ENCODE data around the gene RHBG.

GRCh38 chr1:156337052-156337887 lies 31.7 kb upstream of the RHBG start:
- TF ChIP-seq, protein P1, sequence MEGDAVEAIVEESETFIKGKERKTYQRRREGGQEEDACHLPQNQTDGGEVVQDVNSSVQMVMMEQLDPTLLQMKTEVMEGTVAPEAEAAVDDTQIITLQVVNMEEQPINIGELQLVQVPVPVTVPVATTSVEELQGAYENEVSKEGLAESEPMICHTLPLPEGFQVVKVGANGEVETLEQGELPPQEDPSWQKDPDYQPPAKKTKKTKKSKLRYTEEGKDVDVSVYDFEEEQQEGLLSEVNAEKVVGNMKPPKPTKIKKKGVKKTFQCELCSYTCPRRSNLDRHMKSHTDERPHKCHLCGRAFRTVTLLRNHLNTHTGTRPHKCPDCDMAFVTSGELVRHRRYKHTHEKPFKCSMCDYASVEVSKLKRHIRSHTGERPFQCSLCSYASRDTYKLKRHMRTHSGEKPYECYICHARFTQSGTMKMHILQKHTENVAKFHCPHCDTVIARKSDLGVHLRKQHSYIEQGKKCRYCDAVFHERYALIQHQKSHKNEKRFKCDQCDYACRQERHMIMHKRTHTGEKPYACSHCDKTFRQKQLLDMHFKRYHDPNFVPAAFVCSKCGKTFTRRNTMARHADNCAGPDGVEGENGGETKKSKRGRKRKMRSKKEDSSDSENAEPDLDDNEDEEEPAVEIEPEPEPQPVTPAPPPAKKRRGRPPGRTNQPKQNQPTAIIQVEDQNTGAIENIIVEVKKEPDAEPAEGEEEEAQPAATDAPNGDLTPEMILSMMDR (IDR thresholded peaks at IDR 0.05; ENCODE audit: borderline replicate concordance, extremely low read depth, low read length, poor library complexity, severe bottlenecking): no peak
- TF ChIP-seq EZH2 (IDR thresholded peaks at IDR 0.05; ENCODE audit: borderline replicate concordance, low read depth, low read length, severe bottlenecking): no peak
